Mesendoderm (in vitro differentiated cells): ENCODE measurements around the gene SCN7A.

Experiments
- DNase-seq: peaks from one replicate; pipeline ENCODE4 v3.0.0; 2013
- H2AK5ac ChIP-seq: 2 replicates; pipeline ENCODE4 v1.6.1; 2013; ENCODE audit warnings: low read length, inconsistent platforms
- H2BK120ac ChIP-seq: 2 replicates; pipeline ENCODE4 v1.6.1; 2013; ENCODE audit warnings: low read depth, mild to moderate bottlenecking, low read length, moderate library complexity, mixed read lengths
- H2BK15ac ChIP-seq: replicated peaks from 2 replicates; pipeline ENCODE4 v1.6.1; 2013; ENCODE audit warnings: low read depth, mild to moderate bottlenecking, moderate library complexity
- H2BK5ac ChIP-seq: 2 replicates; pipeline ENCODE4 v1.6.1; 2013; ENCODE audit warnings: low read length, inconsistent platforms
- H3K18ac ChIP-seq: 2 replicates; pipeline ENCODE4 v1.6.1; 2013; ENCODE audit warnings: mild to moderate bottlenecking, low read length, mixed read lengths
- H3K23ac ChIP-seq: one replicate; pipeline ENCODE4 v1.6.1; 2013; ENCODE audit warnings: low read length
- H3K27ac ChIP-seq: 2 replicates; pipeline ENCODE4 v1.5.1; 2013; ENCODE audit warnings: low read depth, mild to moderate bottlenecking, inconsistent platforms, low read length, moderate library complexity
- H3K27me3 ChIP-seq: 2 replicates; pipeline ENCODE4 v1.6.1; 2013; ENCODE audit warnings: low read length, control low read depth, mild to moderate bottlenecking, inconsistent platforms; ENCODE audit not compliant: insufficient read depth, poor library complexity
- H3K36me3 ChIP-seq: 2 replicates; pipeline ENCODE4 v1.6.1; 2013; ENCODE audit warnings: low read length, inconsistent platforms; ENCODE audit not compliant: control insufficient read depth, insufficient read depth
- H3K4ac ChIP-seq: one replicate; pipeline ENCODE4 v1.6.1; 2013; ENCODE audit warnings: low read depth, mild to moderate bottlenecking, low read length, moderate library complexity
- H3K4me1 ChIP-seq: 2 replicates; pipeline ENCODE4 v1.6.1; 2013; ENCODE audit warnings: low read depth, low read length, inconsistent platforms; ENCODE audit not compliant: control insufficient read depth
- H3K4me2 ChIP-seq: 2 replicates; pipeline ENCODE4 v1.6.1; 2013; ENCODE audit warnings: low read length
- H3K4me3 ChIP-seq: 2 replicates; pipeline ENCODE4 v1.5.1; 2013; ENCODE audit warnings: mild to moderate bottlenecking, low read length
- H3K56ac ChIP-seq: one replicate; pipeline ENCODE4 v1.6.1; 2013; ENCODE audit warnings: low read length
- H3K79me1 ChIP-seq: 2 replicates; pipeline ENCODE4 v1.6.1; 2013; ENCODE audit warnings: low read length, inconsistent platforms
- H3K79me2 ChIP-seq: 2 replicates; pipeline ENCODE4 v1.6.1; 2013; ENCODE audit warnings: mild to moderate bottlenecking, low read length; ENCODE audit not compliant: control insufficient read depth, insufficient read depth
- H3K9ac ChIP-seq: 2 replicates; pipeline ENCODE4 v1.6.1; 2013; ENCODE audit warnings: low read length, inconsistent platforms
- H4K5ac ChIP-seq: one replicate; pipeline ENCODE4 v1.6.1; 2013; ENCODE audit warnings: low read length
- H4K8ac ChIP-seq: one replicate; pipeline ENCODE4 v1.6.1; 2013; ENCODE audit warnings: low read depth, mild to moderate bottlenecking, control low read depth, low read length, moderate library complexity
- WGBS: extraction: QIAGEN DNeasy Blood & Tissue Kit; methylation state at CpG from one replicate; pipeline ENCODE4 v1.1.7; 2013; ENCODE audit warnings: low lambda C conversion rate, missing lambda C conversion rate; ENCODE audit not compliant: insufficient coverage; ENCODE audit errors: extremely low coverage; 5-methylcytosine and 5-hydroxymethylcytosine counted together

The SCN7A gene

GRCh38 chr2:166439078-166439477 is 55.0 kb downstream of the SCN7A start:
- Histone ChIP-seq H3K56ac (no peak overlapping the region), H3K18ac (no peak overlapping the region), H3K4me2 (no peak overlapping the region)

GRCh38 chr2:166436976-166437375 is 57.1 kb downstream of the SCN7A start:
- Histone ChIP-seq H3K79me1 (no peaks in the 10 kb centered on the region), H3K4me1 (no peaks in the 10 kb centered on the region), H3K36me3 (no peaks in the 10 kb centered on the region), H3K9ac (no peak overlapping the region), H3K18ac (no peak overlapping the region), H3K79me2 (no peaks in the 10 kb centered on the region), H3K4me3 (no peak overlapping the region), H2BK15ac (no peak overlapping the region), H3K27me3 (no peaks in the 10 kb centered on the region), H3K23ac (no peak overlapping the region), H2BK5ac (no peak overlapping the region), H3K56ac (no peak overlapping the region), H4K8ac (no peak overlapping the region), H3K27ac (no peak overlapping the region), H3K4me2 (no peak overlapping the region), H3K4ac (no peak overlapping the region), H2AK5ac (no peak overlapping the region), H4K5ac (no peak overlapping the region), H2BK120ac (no peak overlapping the region)
- no peak for DNase-seq
- no CpG with 5 or more reads among the region's 1 CpG for WGBS

More at GRCh38 chr2:166439078-166439477, 55.0 kb downstream of the SCN7A start:
- Histone ChIP-seq H3K4me3 (no peak overlapping the region), H4K8ac (no peak overlapping the region), H2AK5ac (no peak overlapping the region), H3K9ac (no peak overlapping the region), H3K4ac (no peak overlapping the region), H3K27me3 (no peaks in the 10 kb centered on the region), H2BK120ac (no peak overlapping the region), H3K79me1 (no peaks in the 10 kb centered on the region), H3K23ac (no peak overlapping the region), H3K79me2 (no peaks in the 10 kb centered on the region), H3K27ac (no peak overlapping the region), H3K36me3 (no peaks in the 10 kb centered on the region), H3K4me1 (no peaks in the 10 kb centered on the region), H4K5ac (no peak overlapping the region), H2BK5ac (no peak overlapping the region), H2BK15ac (no peak overlapping the region)
- no peak for DNase-seq

- Histone ChIP-seq H3K18ac (no peak overlapping the region), H4K8ac (no peak overlapping the region), H3K27ac (no peak overlapping the region), H2BK120ac (no peak overlapping the region), H2AK5ac (no peak overlapping the region), H3K56ac (no peak overlapping the region), H3K79me1 (no peaks in the 10 kb centered on the region), H3K4me1 (no peaks in the 10 kb centered on the region), H3K4me2 (no peak overlapping the region), H3K27me3 (no peaks in the 10 kb centered on the region), H3K4me3 (no peak overlapping the region), H3K79me2 (no peaks in the 10 kb centered on the region), H4K5ac (no peak overlapping the region), H3K36me3 (no peaks in the 10 kb centered on the region), H3K23ac (no peak overlapping the region), H2BK5ac (no peak overlapping the region), H2BK15ac (no peak overlapping the region), H3K4ac (no peak overlapping the region), H3K9ac (no peak overlapping the region)
- no CpG with 5 or more reads among the region's 3 CpGs for WGBS
- DNase-seq: no peak
Measured at GRCh38 chr2:166436189-166436588, 57.9 kb downstream of the SCN7A start.

- no peak overlapping the region for H3K9ac ChIP-seq
- no peak overlapping the region for H3K56ac ChIP-seq
- H4K8ac ChIP-seq: no peak overlapping the region
- no CpG with 5 or more reads among the region's 1 CpG for WGBS
- H2BK5ac ChIP-seq: no peak overlapping the region
- H3K27me3 ChIP-seq: no peaks in the 10 kb centered on the region
- no peaks in the 10 kb centered on the region for H3K36me3 ChIP-seq
- no peak overlapping the region for H4K5ac ChIP-seq
- no peaks in the 10 kb centered on the region for H3K4me1 ChIP-seq
- no peak overlapping the region for H3K18ac ChIP-seq
- H3K4me2 ChIP-seq: no peak overlapping the region
- H3K79me2 ChIP-seq: no peaks in the 10 kb centered on the region
- no peak overlapping the region for H2BK120ac ChIP-seq
- H2BK15ac ChIP-seq: no peak overlapping the region
- peak; percentile 59 for DNase-seq
- H3K27ac ChIP-seq: no peak overlapping the region
- H3K4ac ChIP-seq: no peak overlapping the region
- no peak overlapping the region for H3K4me3 ChIP-seq
- no peak overlapping the region for H3K23ac ChIP-seq
- H3K79me1 ChIP-seq: no peaks in the 10 kb centered on the region
- no peak overlapping the region for H2AK5ac ChIP-seq
Measured at GRCh38 chr2:166434491-166434890, 59.6 kb downstream of the SCN7A start.

GRCh38 chr2:166433457-166433856 is 60.6 kb downstream of the SCN7A start:
- no peak overlapping the region for H3K18ac ChIP-seq
- no peak overlapping the region for H3K56ac ChIP-seq
- no peak overlapping the region for H2AK5ac ChIP-seq
- no peak overlapping the region for H3K9ac ChIP-seq
- no peaks in the 10 kb centered on the region for H3K79me1 ChIP-seq
- H3K4ac ChIP-seq: no peak overlapping the region
- no peak overlapping the region for H2BK120ac ChIP-seq
- no peak for DNase-seq
- H4K8ac ChIP-seq: no peak overlapping the region
- no peak overlapping the region for H2BK5ac ChIP-seq
- H4K5ac ChIP-seq: no peak overlapping the region
- no peak overlapping the region for H3K4me2 ChIP-seq
- H3K4me1 ChIP-seq: no peaks in the 10 kb centered on the region
- no peak overlapping the region for H2BK15ac ChIP-seq
- WGBS: no CpG with 5 or more reads among the region's 1 CpG
- no peaks in the 10 kb centered on the region for H3K79me2 ChIP-seq
- H3K4me3 ChIP-seq: no peak overlapping the region
- H3K27ac ChIP-seq: no peak overlapping the region
- H3K36me3 ChIP-seq: no peaks in the 10 kb centered on the region
- H3K23ac ChIP-seq: no peak overlapping the region
- H3K27me3 ChIP-seq: no peaks in the 10 kb centered on the region

GRCh38 chr2:166432331-166432730 is 61.7 kb downstream of the SCN7A start:
- no peak for DNase-seq
- Histone ChIP-seq H4K8ac (no peak overlapping the region), H3K27me3 (no peaks in the 10 kb centered on the region)

More at GRCh38 chr2:166432331-166432730, 61.7 kb downstream of the SCN7A start:
- Histone ChIP-seq H2BK120ac (no peak overlapping the region), H3K27ac (no peak overlapping the region), H2BK5ac (no peak overlapping the region), H4K5ac (no peak overlapping the region), H3K4me1 (no peaks in the 10 kb centered on the region), H3K9ac (no peak overlapping the region), H3K4ac (no peak overlapping the region), H3K79me2 (no peaks in the 10 kb centered on the region), H3K79me1 (no peaks in the 10 kb centered on the region), H3K56ac (no peak overlapping the region), H3K18ac (no peak overlapping the region), H2AK5ac (no peak overlapping the region), H3K36me3 (no peaks in the 10 kb centered on the region), H3K23ac (no peak overlapping the region), H3K4me3 (no peak overlapping the region), H3K4me2 (no peak overlapping the region), H2BK15ac (no peak overlapping the region)
- no CpG with 5 or more reads among the region's 1 CpG for WGBS
